Body of pancreas (tissue), 4 donors: Measurements from ENCODE around the gene AGAP1.

Experiments used
- CTCF ChIP-seq, 7 experiments: fragments of 450-650 bp in 4 of 7; fragments of 200-600 bp in 3 of 7; sonication (generic) in 3 of 7; IDR thresholded peaks; one replicate each; pipeline ENCODE4 v1.5.1; 2016 to 2019; ENCODE audit warnings: antibody characterized with exemption in 7 of 7
- POLR2A ChIP-seq, 3 donors: fragments of 450-650 bp; IDR thresholded peaks; one replicate each; pipeline ENCODE4 v1.6.1; 2016; ENCODE audit warnings: antibody characterized with exemption in 3 of 3, mild to moderate bottlenecking in 2 of 3

- TF ChIP-seq CTCF (IDR thresholded peaks at IDR 0.05) (no peak), POLR2A (IDR thresholded peaks at IDR 0.05) (no peak)
Measured at GRCh38 chr2:235661952-235662351, 168.1 kb downstream of the AGAP1 start.
